ENCODE results near the gene MME. TPM values are rescaled to one million over a fixed set of nuclear protein-coding genes. Genes with fewer than 3 reads are reported as not detected.
"Not testable (repeated sequence)": the region's sequence is repeated elsewhere in the genome, so short reads cannot be mapped to it uniquely, and the experiment has no call there.

The MME gene
- total and polyA plus RNA-seq, 8 donors, result 9.1 to 43.6 (median 26.5) TPM

DNA sequence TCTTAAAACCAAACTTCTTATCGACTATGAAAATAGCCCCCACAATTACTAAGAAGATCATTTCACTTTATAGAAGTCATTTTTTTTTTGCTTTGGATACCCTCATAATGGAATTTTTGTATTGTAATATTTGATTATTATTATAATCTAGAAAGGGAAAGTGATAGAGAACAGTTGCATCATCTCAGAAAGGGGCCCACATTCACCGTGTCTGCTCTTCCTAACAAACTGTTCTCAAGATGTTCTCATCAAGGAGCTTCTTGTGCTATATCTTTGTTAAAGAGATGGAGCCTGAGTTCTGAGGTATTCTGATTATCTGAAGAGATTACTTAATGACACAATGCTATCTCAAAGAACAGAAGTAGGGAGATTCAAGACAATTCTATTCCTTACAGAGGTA, 49.3 kb downstream of the MME start:
- no peaks in the 10 kb centered on the region for H3K9me3 ChIP-seq
- H3K27me3 ChIP-seq, result no peaks in the 10 kb centered on the region
- no peaks in the 10 kb centered on the region for H3K36me3 ChIP-seq
- no peak overlapping the region for H3K27ac ChIP-seq
- no peaks in the 10 kb centered on the region for H3K4me1 ChIP-seq
- ATAC-seq (no peak), DNase-seq (no peak)
- H3K4me3 ChIP-seq, result no peak overlapping the region
- TF ChIP-seq, protein P1, sequence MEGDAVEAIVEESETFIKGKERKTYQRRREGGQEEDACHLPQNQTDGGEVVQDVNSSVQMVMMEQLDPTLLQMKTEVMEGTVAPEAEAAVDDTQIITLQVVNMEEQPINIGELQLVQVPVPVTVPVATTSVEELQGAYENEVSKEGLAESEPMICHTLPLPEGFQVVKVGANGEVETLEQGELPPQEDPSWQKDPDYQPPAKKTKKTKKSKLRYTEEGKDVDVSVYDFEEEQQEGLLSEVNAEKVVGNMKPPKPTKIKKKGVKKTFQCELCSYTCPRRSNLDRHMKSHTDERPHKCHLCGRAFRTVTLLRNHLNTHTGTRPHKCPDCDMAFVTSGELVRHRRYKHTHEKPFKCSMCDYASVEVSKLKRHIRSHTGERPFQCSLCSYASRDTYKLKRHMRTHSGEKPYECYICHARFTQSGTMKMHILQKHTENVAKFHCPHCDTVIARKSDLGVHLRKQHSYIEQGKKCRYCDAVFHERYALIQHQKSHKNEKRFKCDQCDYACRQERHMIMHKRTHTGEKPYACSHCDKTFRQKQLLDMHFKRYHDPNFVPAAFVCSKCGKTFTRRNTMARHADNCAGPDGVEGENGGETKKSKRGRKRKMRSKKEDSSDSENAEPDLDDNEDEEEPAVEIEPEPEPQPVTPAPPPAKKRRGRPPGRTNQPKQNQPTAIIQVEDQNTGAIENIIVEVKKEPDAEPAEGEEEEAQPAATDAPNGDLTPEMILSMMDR (IDR thresholded peaks at IDR 0.05), result no peak
- intact Hi-C loops (cut with DNase I), result no loop called here

DNA sequence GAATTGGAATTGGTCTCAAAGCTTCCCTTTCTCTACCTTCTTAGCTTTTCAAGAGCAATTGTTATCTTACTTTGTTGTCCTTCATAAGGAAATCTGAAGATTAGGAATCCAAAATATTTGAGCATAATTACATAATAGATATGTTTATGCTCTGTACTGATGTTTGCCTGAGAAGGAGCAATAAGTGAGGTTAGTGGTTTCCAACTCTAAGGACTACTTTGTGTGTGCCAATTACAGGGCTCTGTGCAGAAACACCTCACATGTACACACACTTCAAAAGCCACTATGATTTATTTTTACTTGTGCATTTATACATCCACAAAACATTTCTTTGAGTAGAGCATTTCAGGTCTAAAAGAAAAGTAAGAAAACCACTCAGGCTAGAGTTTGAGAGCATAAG, 49.9 kb downstream of the MME start:
- DNase-seq (no peak), ATAC-seq (no peak)
- Histone ChIP-seq H3K9me3 (no peaks in the 10 kb centered on the region), H3K4me3 (no peak overlapping the region), H3K36me3 (no peaks in the 10 kb centered on the region), H3K27me3 (no peaks in the 10 kb centered on the region), H3K27ac (no peak overlapping the region), H3K4me1 (no peaks in the 10 kb centered on the region)
- TF ChIP-seq, protein P1 (IDR thresholded peaks at IDR 0.05), result no peak
- intact Hi-C loops (cut with DNase I), result no loop called here

DNA sequence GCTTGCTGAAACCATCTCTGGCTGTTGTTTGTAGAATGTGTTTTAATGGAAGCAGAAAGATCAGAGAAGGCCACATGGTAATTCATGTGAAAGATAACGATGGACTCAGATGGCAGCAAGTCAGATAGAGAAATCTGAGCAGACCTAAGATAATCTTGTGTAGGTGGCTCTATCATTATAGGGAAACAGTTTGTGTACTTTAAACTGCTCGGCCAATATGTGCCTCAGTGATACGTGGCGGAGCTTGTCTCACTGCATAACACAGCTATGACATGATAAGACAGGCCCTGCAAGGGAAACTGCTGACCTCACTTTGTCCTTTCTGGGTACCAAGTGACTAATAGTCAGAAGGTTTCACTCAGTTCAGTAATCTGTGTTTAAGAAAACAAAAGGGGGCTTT, 51.0 kb downstream of the MME start:
- no peak for DNase-seq
- TF ChIP-seq, protein P1 (IDR thresholded peaks at IDR 0.05), result no peak
- no peak overlapping the region for H3K27ac ChIP-seq
- ATAC-seq, result no peak
- intact Hi-C loops (cut with DNase I), result no loop called here
- H3K36me3 ChIP-seq, result no peaks in the 10 kb centered on the region
- no peaks in the 10 kb centered on the region for H3K4me1 ChIP-seq
- no peaks in the 10 kb centered on the region for H3K9me3 ChIP-seq
- H3K4me3 ChIP-seq, result no peak overlapping the region
- no peaks in the 10 kb centered on the region for H3K27me3 ChIP-seq

DNA sequence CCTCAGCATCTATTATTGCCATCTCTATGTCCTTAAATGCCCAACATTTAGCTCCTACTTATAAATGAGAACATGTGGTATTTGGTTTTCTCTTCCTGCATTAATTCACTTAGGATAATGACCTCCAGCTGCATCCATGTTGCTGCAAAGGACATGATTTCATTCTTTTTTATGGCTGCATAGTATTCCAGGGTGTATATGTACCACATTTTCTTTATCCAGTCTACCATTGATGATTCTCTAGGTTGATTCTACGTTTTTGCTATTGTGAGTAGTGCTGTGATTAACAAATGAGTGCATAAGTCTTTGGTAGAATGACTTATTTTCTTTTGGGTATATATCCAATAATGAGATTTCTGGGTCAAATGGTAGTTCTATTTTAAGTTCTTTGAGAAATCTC, 54.2 kb downstream of the MME start:
- H3K4me1 ChIP-seq; H3K9me3 ChIP-seq; H3K36me3 ChIP-seq; DNase-seq; H3K27me3 ChIP-seq; ATAC-seq; H3K27ac ChIP-seq; intact Hi-C loops (cut with DNase I); H3K4me3 ChIP-seq: not testable (repeated sequence)

DNA sequence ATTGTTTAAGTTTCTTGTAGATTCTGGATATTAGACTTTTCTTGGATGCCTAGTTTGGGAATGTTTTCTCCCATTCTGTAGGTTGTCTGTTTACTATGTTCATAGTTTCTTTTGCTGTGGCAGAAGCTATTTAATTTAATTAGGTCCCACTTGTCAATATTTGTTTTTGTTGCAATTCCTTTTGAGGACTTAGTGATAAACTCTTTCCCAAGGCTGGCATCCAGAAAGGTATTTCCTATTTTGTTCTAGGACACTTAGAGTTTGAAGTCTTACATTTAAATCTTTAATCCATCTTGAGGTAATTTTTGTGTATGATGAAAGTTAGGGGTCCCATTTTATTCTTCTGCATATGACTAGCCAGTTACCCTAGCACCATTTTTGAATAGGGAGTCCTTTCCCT, 54.9 kb downstream of the MME start:
- Histone ChIP-seq H3K27ac (no peak overlapping the region), H3K27me3 (no peaks in the 10 kb centered on the region), H3K4me3 (no peak overlapping the region), H3K36me3 (no peaks in the 10 kb centered on the region), H3K4me1 (no peaks in the 10 kb centered on the region), H3K9me3 (no peaks in the 10 kb centered on the region)
- TF ChIP-seq, protein P1 (IDR thresholded peaks at IDR 0.05), result no peak
- DNase-seq (no peak), ATAC-seq (no peak)
- intact Hi-C loops (cut with DNase I), result no loop called here

DNA sequence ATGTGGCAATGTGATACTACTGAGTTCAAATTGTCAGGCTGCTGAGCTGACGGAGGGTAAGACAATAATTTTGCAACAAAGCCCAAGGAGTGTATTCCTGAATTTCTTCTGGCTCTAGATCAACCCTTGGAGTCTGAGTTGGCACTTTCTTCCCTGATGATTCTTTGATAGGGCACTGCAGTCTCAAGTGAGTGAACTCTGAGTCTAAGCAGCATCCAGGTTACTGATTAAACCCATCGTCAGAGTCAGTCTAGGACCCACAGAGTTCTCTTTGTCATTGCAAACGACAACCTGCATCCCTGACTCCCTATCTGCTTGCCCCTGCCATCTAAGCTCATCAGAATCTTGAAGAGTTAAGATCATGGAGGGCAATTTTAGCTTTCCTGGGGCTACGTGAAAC, 58.6 kb downstream of the MME start:
- TF ChIP-seq, protein P1 (IDR thresholded peaks at IDR 0.05), result no peak
- intact Hi-C loops (cut with DNase I), result no loop called here
- H3K4me3 ChIP-seq, result no peak overlapping the region
- no peaks in the 10 kb centered on the region for H3K27me3 ChIP-seq
- no peaks in the 10 kb centered on the region for H3K4me1 ChIP-seq
- DNase-seq (no peak), ATAC-seq (no peak)
- no peaks in the 10 kb centered on the region for H3K9me3 ChIP-seq
- H3K36me3 ChIP-seq, result no peaks in the 10 kb centered on the region
- no peak overlapping the region for H3K27ac ChIP-seq
